ENCODE results near the gene PRKAA2.
"Not testable (repeated sequence)": the region's sequence is repeated elsewhere in the genome, so short reads cannot be mapped to it uniquely, and the experiment has no call there.

GRCh38 chr1:56595397-56596191, 49.5 kb upstream of the PRKAA2 start:
- not testable (repeated sequence) for TF ChIP-seq CTCF (IDR thresholded peaks at IDR 0.05; ENCODE audit: borderline replicate concordance, extremely low read depth, low read length, poor library complexity, severe bottlenecking); EZH2 (IDR thresholded peaks at IDR 0.05; ENCODE audit: borderline replicate concordance, low read depth, low read length, severe bottlenecking)
